CD14-positive monocyte (primary cell): ENCODE measurements around the gene GRM2. TPM values are rescaled to one million over a fixed set of nuclear protein-coding genes. Genes with fewer than 3 reads are reported as not detected.

Experiments used
- DNase-seq, 3 donors: peaks; one replicate each; pipeline ENCODE4 v3.0.0-alpha.2; 2011 to 2022
- H2AFZ ChIP-seq: 2 replicates; pipeline ENCODE4 v1.6.0; 2012; ENCODE audit warnings: mild to moderate bottlenecking, low read depth, low read length, inconsistent platforms; ENCODE audit not compliant: insufficient read depth, poor library complexity, severe bottlenecking
- H3K27ac ChIP-seq, 2 donors: 1 replicate in 1 of 2; 2 replicates in 1 of 2; pipeline ENCODE4 v1.5.1; 2012 to 2013; ENCODE audit warnings: low read length in 2 of 2, control low read depth in 1 of 2, inconsistent platforms in 1 of 2, low read depth in 1 of 2, mild to moderate bottlenecking in 1 of 2
- H3K27me3 ChIP-seq, 2 donors: one replicate each; pipeline versions ENCODE4 v1.6.0 to v1.6.1; 2011 to 2013; ENCODE audit warnings: low read length in 2 of 2; ENCODE audit not compliant: control insufficient read depth in 2 of 2, insufficient read depth in 2 of 2
- H3K36me3 ChIP-seq, 2 donors: replicated peaks in 1 of 2; 1 replicate in 1 of 2; 2 replicates in 1 of 2; pipeline versions ENCODE4 v1.5.1 to v1.6.1; 2012 to 2013; ENCODE audit warnings: low read length in 2 of 2, control low read depth in 1 of 2, inconsistent platforms in 1 of 2, mild to moderate bottlenecking in 1 of 2; ENCODE audit not compliant: insufficient read depth in 2 of 2, control insufficient read depth in 1 of 2
- H3K4me1 ChIP-seq, 2 donors: 1 replicate in 1 of 2; 2 replicates in 1 of 2; pipeline versions ENCODE4 v1.5.1 to v1.6.1; 2012 to 2013; ENCODE audit warnings: low read length in 2 of 2, control low read depth in 1 of 2, inconsistent platforms in 1 of 2, mild to moderate bottlenecking in 1 of 2, moderate library complexity in 1 of 2; ENCODE audit not compliant: insufficient read depth in 2 of 2, control insufficient read depth in 1 of 2
- H3K4me2 ChIP-seq: replicated peaks from 2 replicates; pipeline ENCODE3; 2012; ENCODE audit warnings: low read length, moderate library complexity, mild to moderate bottlenecking; ENCODE audit not compliant: poor library complexity, severe bottlenecking; ENCODE audit errors: extremely low read depth
- H3K4me3 ChIP-seq, 3 experiments: fragments of 200-600 bp in 1 of 3; sonication (generic) in 1 of 3; replicated peaks in 1 of 3; 1 replicate in 2 of 3; 2 replicates in 1 of 3; pipeline ENCODE4 v1.5.1; 2011 to 2013; ENCODE audit warnings: low read length in 3 of 3, mild to moderate bottlenecking in 3 of 3, control low read depth in 2 of 3, low read depth in 2 of 3, inconsistent platforms in 1 of 3, moderate library complexity in 1 of 3
- H3K79me2 ChIP-seq: 2 replicates; pipeline ENCODE4 v1.6.0; 2012; ENCODE audit warnings: mild to moderate bottlenecking, control low read depth, inconsistent platforms, low read length, moderate library complexity; ENCODE audit not compliant: insufficient read depth
- H3K9ac ChIP-seq: 2 replicates; pipeline ENCODE4 v1.6.0; 2017; ENCODE audit warnings: low read length, mild to moderate bottlenecking; ENCODE audit not compliant: insufficient read depth, poor library complexity, severe bottlenecking
- H3K9me3 ChIP-seq, 2 donors: replicated peaks in 1 of 2; 1 replicate in 1 of 2; 2 replicates in 1 of 2; pipeline versions ENCODE4 v1.5.1 to v1.6.1; 2012 to 2013; ENCODE audit warnings: low read length in 2 of 2, control low read depth in 1 of 2; ENCODE audit not compliant: control insufficient read depth in 1 of 2, insufficient read depth in 1 of 2
- H4K20me1 ChIP-seq: 2 replicates; pipeline ENCODE4 v1.6.0; 2012; ENCODE audit warnings: mild to moderate bottlenecking, low read length, control low read depth, moderate library complexity; ENCODE audit not compliant: insufficient read depth
- H3K27ac Mint-ChIP-seq, 7 donors: one replicate each; pipeline ENCODE4 v1.8.0; 2020; ENCODE audit warnings: mild to moderate bottlenecking in 7 of 7, mixed read lengths in 7 of 7, moderate library complexity in 6 of 7, inconsistent platforms in 2 of 7
- H3K27me3 Mint-ChIP-seq, 3 donors: one replicate each; pipeline ENCODE4 v1.8.0; 2021 to 2022; ENCODE audit warnings: low read depth in 3 of 3, mild to moderate bottlenecking in 3 of 3, mixed read lengths in 3 of 3, moderate library complexity in 3 of 3, inconsistent platforms in 1 of 3
- H3K36me3 Mint-ChIP-seq, 2 donors: one replicate each; pipeline ENCODE4 v1.8.0; 2020; ENCODE audit warnings: mixed read lengths in 2 of 2, inconsistent platforms in 1 of 2, mild to moderate bottlenecking in 1 of 2
- H3K4me1 Mint-ChIP-seq: one replicate; pipeline ENCODE4 v1.8.0; 2020; ENCODE audit warnings: mild to moderate bottlenecking, mixed read lengths
- H3K4me3 Mint-ChIP-seq, 2 donors: one replicate each; pipeline ENCODE4 v1.8.0; 2020; ENCODE audit warnings: mild to moderate bottlenecking in 2 of 2, mixed read lengths in 2 of 2, moderate library complexity in 1 of 2
- H3K9me3 Mint-ChIP-seq, 7 donors: one replicate each; pipeline ENCODE4 v1.8.0; 2020 to 2022; ENCODE audit warnings: mixed read lengths in 7 of 7, mild to moderate bottlenecking in 6 of 7, moderate library complexity in 6 of 7, inconsistent platforms in 2 of 7
- WGBS: methylation state at CpG from one replicate; pipeline ENCODE4 v1.1.5; 2013; ENCODE audit warnings: missing lambda C conversion rate; ENCODE audit not compliant: insufficient coverage; 5-methylcytosine and 5-hydroxymethylcytosine counted together
- intact Hi-C, 2 donors: fragments of 100-400 bp; cut with micrococcal nuclease; formaldehyde crosslinking; loops; one replicate each; pipeline versions ENCODE4 v1.15.0 to v1.15.1; 2023
- polyA plus RNA-seq, 3 donors: library from polyadenylated mRNA; depleted of rRNA in 1 of 3; unstranded in 2 of 3; stranded (reverse) in 1 of 3; fragments of 300-500 nt in 2 of 3; fragments of >200 nt in 1 of 3; fragmentation: Illumina TruSeq in 2 of 3; gene quantifications; 1 replicate in 2 of 3; 2 replicates in 1 of 3; pipeline ENCODE4 v1.2.3, GENCODE V29; 2012 to 2021
- TF ChIP-seq, protein P1 (sequence below): fragments of 200-600 bp; IDR thresholded peaks from one replicate; pipeline ENCODE4 v1.8.0; 2022; ENCODE audit warnings: antibody characterized with exemption, mild to moderate bottlenecking

The GRM2 gene
- polyA plus RNA-seq, 3 donors, result 0.72 TPM; not detected in 2

DNA sequence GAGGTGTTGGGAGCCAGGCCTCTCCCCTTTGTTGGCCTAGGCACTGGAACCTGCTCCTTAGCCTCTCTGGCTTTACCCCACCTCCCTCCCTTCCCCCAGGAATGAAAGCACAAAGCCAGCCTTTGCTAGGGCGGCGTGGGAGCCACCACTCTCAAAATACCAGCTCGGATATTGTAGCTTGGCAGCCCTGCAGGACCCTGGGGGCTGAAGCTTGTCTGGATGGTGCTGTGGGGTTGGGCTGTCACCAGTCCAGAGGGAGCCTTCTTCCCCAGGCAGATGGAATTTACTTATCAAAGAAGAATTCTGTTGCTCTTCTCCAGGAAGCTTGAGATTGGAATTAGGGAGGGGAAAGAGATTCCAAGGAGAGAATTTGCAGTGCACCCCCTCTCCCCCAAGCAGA is 14.9 kb upstream of the GRM2 start:
- TF ChIP-seq, protein P1, sequence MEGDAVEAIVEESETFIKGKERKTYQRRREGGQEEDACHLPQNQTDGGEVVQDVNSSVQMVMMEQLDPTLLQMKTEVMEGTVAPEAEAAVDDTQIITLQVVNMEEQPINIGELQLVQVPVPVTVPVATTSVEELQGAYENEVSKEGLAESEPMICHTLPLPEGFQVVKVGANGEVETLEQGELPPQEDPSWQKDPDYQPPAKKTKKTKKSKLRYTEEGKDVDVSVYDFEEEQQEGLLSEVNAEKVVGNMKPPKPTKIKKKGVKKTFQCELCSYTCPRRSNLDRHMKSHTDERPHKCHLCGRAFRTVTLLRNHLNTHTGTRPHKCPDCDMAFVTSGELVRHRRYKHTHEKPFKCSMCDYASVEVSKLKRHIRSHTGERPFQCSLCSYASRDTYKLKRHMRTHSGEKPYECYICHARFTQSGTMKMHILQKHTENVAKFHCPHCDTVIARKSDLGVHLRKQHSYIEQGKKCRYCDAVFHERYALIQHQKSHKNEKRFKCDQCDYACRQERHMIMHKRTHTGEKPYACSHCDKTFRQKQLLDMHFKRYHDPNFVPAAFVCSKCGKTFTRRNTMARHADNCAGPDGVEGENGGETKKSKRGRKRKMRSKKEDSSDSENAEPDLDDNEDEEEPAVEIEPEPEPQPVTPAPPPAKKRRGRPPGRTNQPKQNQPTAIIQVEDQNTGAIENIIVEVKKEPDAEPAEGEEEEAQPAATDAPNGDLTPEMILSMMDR, result no peak
- Histone ChIP-seq H3K27ac (no peak overlapping the region), H3K9me3 (no peaks in the 10 kb centered on the region), H3K79me2 (peaks cover 10% of the 10 kb centered on the region), H3K4me2 (no peak overlapping the region), H2AFZ (no peak overlapping the region), H3K27me3 (no peaks in the 10 kb centered on the region), H3K9ac (no peak overlapping the region), H3K4me1 (peaks cover 3% of the 10 kb centered on the region in 2 donors), H4K20me1 (peaks cover 62% of the 10 kb centered on the region), H3K36me3 (peaks cover 70 to 100% of the 10 kb centered on the region in 2 donors), H3K4me3 (no peak overlapping the region)
- intact Hi-C loops, result no loop called here
- no CpG with 5 or more reads among the region's 3 CpGs for WGBS
- Mint-ChIP-seq H3K27me3 (peaks cover 0 to 2% (median 0%) of the 10 kb centered on the region in 3 donors), H3K4me3 (peak overlapping the region in 1 of 2 donors; percentile 34), H3K36me3 (peaks cover 78 to 96% of the 10 kb centered on the region in 2 donors), H3K9me3 (no peaks in the 10 kb centered on the region), H3K4me1 (peaks cover 12% of the 10 kb centered on the region), H3K27ac (no peak overlapping the region)
- DNase-seq, result no peak

DNA sequence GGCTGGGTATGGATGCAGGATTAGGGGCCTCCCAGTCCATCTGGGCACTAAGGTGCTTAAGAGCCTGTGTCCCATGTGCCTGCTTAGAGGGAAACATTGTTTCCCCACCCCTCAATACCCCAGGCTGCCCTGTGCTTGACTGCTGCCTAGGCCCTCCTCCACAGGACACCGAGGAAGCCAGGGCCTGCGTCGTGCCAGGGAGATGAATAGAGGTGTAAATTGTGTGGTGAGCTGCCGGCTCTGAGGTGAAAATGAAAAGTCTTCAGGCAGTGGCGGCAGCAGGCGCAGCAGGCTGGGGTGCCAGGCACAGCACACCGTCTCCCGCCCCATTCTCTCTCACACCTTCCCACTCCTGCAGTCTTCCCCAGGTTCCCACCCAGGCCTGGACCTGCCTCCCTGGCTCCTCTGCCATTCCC is 13.9 kb upstream of the GRM2 start:
- Histone ChIP-seq H2AFZ (no peak overlapping the region), H3K9me3 (no peaks in the 10 kb centered on the region), H3K36me3 (peaks cover 72 to 100% of the 10 kb centered on the region in 2 donors), H3K9ac (no peak overlapping the region), H3K27me3 (no peaks in the 10 kb centered on the region), H3K4me3 (no peak overlapping the region), H3K27ac (no peak overlapping the region), H3K4me1 (no peaks in the 10 kb centered on the region), H4K20me1 (peaks cover 62% of the 10 kb centered on the region), H3K79me2 (peaks cover 2% of the 10 kb centered on the region), H3K4me2 (no peak overlapping the region)
- peaks cover 77 to 96% of the 10 kb centered on the region in 2 donors for H3K36me3 Mint-ChIP-seq
- no peak for DNase-seq
- TF ChIP-seq, protein P1, result no peak
- WGBS, result 100% methylated on average over 2 of the region's 8 CpGs
- no peak overlapping the region for H3K4me3 Mint-ChIP-seq
- intact Hi-C loops, result no loop called here
- no peak overlapping the region for H3K27ac Mint-ChIP-seq
- peaks cover 4% of the 10 kb centered on the region for H3K4me1 Mint-ChIP-seq
- no peaks in the 10 kb centered on the region for H3K9me3 Mint-ChIP-seq
- peaks cover 0 to 2% (median 0%) of the 10 kb centered on the region in 3 donors for H3K27me3 Mint-ChIP-seq
